ENCODE data around the gene TSGA10IP.

The TSGA10IP gene

DNA sequence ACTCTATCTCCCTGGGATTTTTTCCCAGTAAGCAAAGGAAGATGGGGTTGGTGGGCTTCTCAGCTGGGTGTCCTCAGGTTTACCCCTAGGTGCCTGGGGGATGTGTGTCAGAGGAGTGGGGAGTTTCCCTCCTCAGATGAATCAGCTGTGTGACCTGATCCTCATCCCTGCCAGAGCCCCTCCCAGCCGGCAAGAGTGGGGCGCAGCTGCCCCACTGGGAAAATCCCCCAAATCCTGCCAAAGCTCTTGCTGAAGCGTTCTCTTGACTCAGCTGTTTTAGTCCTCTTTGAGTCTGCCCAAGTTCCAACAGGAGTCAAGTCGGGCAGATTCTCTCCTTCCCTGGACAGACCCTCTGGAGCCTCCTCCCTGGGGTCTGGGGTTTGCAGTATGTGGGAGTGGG, 32.4 kb upstream of the TSGA10IP start:
- H3K27ac Mint-ChIP-seq, result no peak overlapping the region
- H3K4me1 Mint-ChIP-seq, result peaks cover 39% of the 10 kb centered on the region
- H3K4me3 Mint-ChIP-seq, result no peak overlapping the region
- H3K27me3 Mint-ChIP-seq, result no peaks in the 10 kb centered on the region
- ATAC-seq (no peak), DNase-seq (no peak)
- H3K9me3 Mint-ChIP-seq, result no peaks in the 10 kb centered on the region

DNA sequence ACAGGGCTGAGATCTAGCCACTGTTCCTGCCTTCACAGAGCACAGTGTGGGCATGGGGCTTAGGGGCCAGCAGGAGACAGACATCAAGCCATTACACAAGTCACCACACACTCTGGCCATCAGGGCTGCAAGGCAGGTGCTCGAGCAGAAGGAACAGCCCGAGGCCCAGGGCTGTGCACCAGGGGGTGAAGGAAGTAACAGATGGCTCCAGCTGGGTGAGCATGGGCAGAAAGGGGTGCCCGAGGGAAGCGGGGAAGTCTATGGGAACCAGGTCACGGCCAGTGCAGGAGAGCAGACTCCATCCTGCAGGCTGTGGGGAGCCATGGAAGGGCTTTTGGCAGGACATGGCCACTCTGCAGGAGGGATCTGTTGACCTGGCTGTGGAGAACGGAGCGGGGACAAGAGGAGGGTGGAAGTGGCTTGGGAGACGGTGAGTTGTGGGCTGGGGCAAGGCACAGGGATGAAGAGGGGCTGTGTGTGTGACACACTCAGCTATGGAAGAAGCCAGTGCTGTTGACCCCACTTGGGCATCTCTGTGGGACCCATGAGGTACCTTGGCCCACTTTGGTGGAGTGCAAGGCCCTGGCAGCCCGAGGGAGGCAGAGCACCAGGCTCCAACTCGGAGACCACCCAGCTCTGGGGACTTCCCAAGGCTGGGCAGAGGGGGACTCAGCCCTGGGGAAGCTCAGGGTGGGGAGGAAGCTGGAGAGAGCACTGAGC, 30.0 kb upstream of the TSGA10IP start:
- Mint-ChIP-seq H3K4me3 (no peak overlapping the region), H3K4me1 (peaks cover 38% of the 10 kb centered on the region), H3K9me3 (no peaks in the 10 kb centered on the region), H3K27me3 (no peaks in the 10 kb centered on the region), H3K27ac (no peak overlapping the region)
- DNase-seq, result no peak
- ATAC-seq, result no peak

DNA sequence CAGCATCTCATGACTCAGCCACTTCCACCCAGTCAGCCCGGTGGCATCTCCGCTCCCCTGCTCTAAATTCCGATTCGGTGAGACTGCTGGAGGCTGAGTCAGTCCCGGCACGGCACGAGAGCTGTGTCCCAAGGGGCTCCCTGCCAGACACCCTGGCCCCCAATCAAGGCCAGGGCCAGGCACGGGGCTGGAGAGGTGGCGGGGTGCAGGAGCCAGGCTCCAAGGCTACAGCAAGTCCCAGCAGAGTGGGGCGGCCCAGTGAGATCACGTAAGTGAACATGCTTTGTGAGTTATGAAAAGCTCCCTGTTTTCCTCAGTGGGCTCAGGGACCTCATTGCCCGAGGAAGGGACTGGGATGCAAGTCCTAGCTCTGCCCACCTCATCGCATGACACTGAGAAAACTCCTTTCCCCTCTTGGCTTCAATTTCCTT, 29.4 kb upstream of the TSGA10IP start:
- Mint-ChIP-seq H3K4me1 (peaks cover 43% of the 10 kb centered on the region), H3K4me3 (no peak overlapping the region), H3K27ac (no peak overlapping the region), H3K27me3 (no peaks in the 10 kb centered on the region), H3K9me3 (no peaks in the 10 kb centered on the region)
- ATAC-seq, result no peak
- no peak for DNase-seq

DNA sequence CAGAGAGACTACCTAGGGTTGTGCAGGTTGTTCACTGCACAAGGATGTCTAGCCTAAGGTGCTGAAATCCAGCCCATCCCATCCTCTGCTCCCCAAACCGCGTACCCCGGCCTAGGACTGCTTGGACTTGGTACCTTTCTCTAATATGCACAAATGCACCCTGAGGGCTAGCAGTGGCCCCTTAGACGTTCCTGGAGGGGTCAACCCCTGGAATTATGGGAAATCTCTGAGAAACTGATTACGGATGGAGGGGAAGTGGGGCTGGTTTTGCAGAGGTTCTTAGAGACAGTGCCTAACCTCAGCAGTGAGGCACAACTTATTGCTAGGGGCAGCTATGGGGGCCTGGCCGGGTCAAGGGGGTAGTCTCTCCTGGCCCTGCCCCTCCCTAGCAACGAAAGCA, 28.9 kb upstream of the TSGA10IP start:
- Mint-ChIP-seq H3K4me1 (peaks cover 45% of the 10 kb centered on the region), H3K27ac (peak overlapping the region; percentile 13 to 22)

DNA sequence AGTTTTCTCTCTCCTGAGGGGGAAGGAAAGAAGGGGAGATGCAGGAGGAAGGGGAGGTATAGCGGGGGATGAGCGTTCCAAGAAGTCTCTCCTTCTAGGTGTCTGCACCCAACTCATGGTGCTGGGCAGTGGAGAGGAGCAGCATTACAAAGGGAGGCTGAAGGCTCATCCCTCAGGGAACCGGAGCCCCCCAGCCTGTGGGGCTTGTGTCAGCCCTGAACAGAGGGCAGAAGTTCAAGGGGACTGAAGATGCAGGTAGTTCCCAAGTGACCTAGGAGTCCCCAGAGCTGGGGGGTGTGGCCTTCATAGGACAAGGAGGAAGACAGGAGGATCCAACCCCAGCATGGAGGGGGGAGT, 28.2 kb upstream of the TSGA10IP start:
- Mint-ChIP-seq H3K27ac (no peak overlapping the region), H3K4me1 (peaks cover 52% of the 10 kb centered on the region), H3K4me3 (peak overlapping the region; percentile 64 to 79), H3K9me3 (no peaks in the 10 kb centered on the region), H3K27me3 (no peaks in the 10 kb centered on the region)
- DNase-seq, result no peak
- ATAC-seq, result no peak

More for the DNA sequence above, 28.9 kb upstream of the TSGA10IP start:
- DNase-seq, result no peak
- Mint-ChIP-seq H3K27me3 (no peaks in the 10 kb centered on the region), H3K9me3 (no peaks in the 10 kb centered on the region), H3K4me3 (peak overlapping the region in 1 of 2 donors; percentile 79)
- ATAC-seq, result no peak

DNA sequence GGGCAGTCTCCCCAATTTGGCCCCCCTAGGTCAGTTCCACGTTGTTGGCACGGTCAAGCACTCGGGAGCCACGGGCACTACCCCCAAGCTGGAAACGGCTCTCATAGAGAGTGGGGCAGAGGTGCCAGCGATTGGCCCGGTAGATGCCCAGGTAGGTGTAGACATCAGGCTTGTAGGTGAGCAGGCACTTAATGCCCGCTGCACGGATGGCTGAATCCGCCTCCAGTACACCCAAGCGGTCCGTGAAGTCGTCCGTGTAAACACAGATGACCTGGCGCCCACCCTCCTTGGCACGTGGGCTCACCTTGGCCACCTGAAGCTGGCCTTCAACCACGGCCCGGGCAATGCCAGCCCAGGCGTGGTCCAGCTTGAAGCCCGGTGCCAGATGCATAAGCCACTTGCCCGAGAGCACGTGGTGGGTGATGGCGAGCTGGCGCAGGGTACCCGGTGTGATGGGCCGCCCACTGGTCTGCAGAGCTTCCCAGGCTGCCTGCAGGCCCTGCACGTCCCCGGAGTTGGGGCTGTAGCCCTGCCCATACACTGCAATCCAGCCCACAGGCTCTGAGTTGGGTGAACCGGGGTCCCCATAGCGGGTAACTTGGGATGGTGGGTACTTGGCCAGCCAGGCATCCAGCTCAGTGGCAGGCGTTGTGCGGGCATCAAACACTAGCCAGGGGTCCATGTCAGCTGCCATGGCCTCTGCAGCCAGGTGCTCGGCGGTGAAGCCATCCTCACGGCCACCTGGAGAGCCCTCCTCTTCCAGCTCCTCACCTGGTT, 27.7 kb upstream of the TSGA10IP start:
- no peak for ATAC-seq
- Mint-ChIP-seq H3K4me3 (peak overlapping the region; percentile 83 to 89), H3K9me3 (no peaks in the 10 kb centered on the region), H3K27ac (no peak overlapping the region), H3K4me1 (peaks cover 57% of the 10 kb centered on the region), H3K27me3 (no peaks in the 10 kb centered on the region)
- no peak for DNase-seq

DNA sequence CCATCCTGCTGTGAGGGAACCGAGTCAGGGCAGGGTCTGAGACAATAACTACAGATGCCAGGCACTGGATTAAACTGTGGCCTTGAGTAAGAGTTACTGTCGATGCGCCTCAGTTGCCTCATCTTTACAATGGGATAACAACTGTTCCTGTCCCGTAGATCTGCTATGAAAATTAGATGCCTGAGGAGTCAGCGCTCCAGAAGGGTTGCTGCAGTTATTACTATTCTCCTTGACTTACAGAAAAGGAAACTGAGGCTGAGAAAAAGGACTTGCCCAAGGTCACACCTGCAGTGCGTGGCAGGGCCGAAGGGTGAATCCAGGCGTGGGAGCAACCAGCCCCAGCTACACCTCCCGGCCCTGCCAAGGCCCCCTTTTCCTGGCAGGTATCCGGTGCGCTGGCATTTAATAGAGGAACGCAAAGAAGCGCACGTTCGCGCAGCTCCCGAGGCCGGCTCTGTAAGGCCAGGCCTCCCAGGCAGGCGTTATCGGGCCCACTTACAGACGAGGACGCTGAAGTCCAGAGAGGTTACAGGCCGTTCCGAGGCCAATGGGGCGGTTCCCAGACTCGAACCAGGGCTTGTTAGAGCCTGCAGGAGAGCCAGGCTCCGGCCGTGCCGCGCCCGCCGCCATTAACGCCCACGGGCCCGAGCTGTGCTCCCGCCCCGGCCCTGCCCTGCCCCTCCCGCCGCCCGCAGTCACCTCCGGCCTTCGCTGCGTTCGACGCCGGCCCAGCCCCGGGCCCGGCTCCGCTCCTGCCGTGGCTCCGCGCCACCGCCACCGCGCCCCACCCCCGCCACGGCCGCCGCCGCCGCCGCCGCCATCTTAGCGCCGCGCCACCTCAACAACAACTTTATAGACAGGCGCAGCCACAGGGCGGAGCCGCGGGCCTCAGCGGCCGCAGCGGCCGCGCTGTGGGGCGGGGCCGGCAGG, 26.8 kb upstream of the TSGA10IP start, which contains the start of gene C11orf68:
C11orf68 (minus strand) TSS at position 852 of the 930 bp plus-strand sequence; CDS start at position 821, 31 bp downstream.
- Mint-ChIP-seq H3K27me3 (no peaks in the 10 kb centered on the region), H3K4me1 (peaks cover 57% of the 10 kb centered on the region), H3K9me3 (no peaks in the 10 kb centered on the region), H3K27ac (peak within 1 kb of the TSS; percentile 95 to 97), H3K4me3 (peak within 1 kb of the TSS; percentile 88 to 98)
- peak; percentile 71 for ATAC-seq
- DNase-seq, result no peak

DNA sequence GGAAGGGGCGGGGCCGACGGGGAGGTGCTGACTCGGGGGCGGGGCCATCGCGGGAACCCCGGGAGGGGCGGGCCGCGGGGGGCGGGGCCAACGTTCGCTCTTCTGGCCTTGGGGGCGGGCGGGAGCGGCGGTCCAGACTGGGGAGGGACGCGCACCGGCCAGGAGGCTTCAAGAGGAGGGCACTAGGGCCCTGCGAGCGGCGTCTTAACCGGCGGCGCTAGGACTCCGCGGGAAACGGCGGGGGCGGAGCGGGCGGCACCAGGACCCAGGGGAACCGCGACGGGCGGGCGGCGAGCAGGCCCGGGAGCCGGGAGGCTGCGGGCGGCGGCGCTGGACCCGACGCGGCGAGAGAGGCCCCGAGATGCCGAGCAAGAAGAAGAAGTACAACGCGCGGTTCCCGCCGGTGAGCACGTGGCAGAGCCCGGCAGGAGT, 26.1 kb upstream of the TSGA10IP start, which contains the start of gene DRAP1:
DRAP1 (plus strand) TSS at position 286 of the 432 bp plus-strand sequence; CDS start at position 362, 76 bp downstream.
- H3K27me3 Mint-ChIP-seq, result no peaks in the 10 kb centered on the region
- H3K4me3 Mint-ChIP-seq, result peak within 1 kb of the TSS; percentile 88 to 98

DNA sequence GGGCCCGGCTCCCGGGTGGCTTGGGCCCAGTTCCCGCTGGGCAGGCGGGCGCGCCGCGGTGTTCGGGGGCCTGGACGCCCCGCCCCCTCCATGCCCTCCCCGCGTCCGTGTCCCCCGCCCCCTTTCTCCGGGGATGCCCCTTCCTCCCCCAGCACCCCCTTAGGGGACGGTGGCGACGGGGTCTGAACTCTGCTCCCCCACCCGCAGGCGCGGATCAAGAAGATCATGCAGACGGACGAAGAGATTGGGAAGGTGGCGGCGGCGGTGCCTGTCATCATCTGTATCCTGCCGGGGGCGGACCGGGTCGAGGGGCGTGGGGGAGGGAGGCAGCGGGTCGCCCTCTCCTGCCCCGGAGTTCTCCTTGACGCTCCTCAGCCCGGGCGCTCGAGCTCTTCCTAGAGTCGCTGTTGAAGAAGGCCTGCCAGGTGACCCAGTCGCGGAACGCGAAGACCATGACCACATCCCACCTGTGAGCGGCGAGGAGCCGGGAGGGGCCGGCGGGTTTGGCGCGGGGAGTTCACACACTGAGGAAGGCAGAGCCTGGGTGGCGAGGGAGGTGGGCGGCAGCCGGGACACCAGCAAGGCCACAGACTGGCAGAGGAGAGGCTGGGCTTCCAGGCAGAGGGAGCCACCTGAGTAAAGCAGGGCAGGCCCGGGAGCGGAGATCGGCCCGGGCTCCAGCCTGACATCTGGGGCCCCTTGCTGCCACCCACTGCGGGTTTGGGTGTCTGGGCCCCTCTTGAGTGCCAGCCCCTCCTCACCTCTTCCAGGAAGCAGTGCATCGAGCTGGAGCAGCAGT, 25.5 kb upstream of the TSGA10IP start:
- ATAC-seq (peak; percentile 64), DNase-seq (peak in 1 of 2 donors; percentile 69)
- Mint-ChIP-seq H3K4me3 (peak overlapping the region; percentile 88 to 98), H3K9me3 (no peaks in the 10 kb centered on the region), H3K4me1 (peaks cover 52% of the 10 kb centered on the region), H3K27me3 (no peaks in the 10 kb centered on the region), H3K27ac (peak overlapping the region; percentile 89 to 97)

More for the DNA sequence above, 26.1 kb upstream of the TSGA10IP start, which contains the start of gene DRAP1:
- ATAC-seq (peak; percentile 95), DNase-seq (peak; percentile 98)
- H3K4me1 Mint-ChIP-seq, result peaks cover 57% of the 10 kb centered on the region
- peak within 1 kb of the TSS; percentile 95 to 97 for H3K27ac Mint-ChIP-seq
- no peaks in the 10 kb centered on the region for H3K9me3 Mint-ChIP-seq

DNA sequence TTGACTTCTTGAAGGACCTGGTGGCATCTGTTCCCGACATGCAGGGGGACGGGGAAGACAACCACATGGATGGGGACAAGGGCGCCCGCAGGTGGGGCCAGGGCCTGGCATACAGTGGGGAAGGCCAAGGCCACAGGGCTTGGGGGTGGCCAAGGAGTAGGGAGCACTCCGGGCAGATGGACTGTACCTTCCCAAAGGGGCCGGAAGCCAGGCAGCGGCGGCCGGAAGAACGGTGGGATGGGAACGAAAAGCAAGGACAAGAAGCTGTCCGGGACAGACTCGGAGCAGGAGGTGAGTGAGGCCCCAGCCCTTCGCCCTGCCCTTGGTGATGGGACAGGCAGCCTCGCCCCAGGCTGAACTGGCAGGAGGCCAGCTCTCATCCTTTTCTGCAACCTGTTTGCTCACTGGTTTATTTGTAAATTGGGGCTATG, 24.9 kb upstream of the TSGA10IP start:
- no peaks in the 10 kb centered on the region for H3K9me3 Mint-ChIP-seq
- H3K4me1 Mint-ChIP-seq, result peaks cover 46% of the 10 kb centered on the region
- no peak for ATAC-seq
- peak overlapping the region; percentile 83 to 97 for H3K27ac Mint-ChIP-seq
- peak overlapping the region; percentile 88 to 98 for H3K4me3 Mint-ChIP-seq
- H3K27me3 Mint-ChIP-seq, result no peaks in the 10 kb centered on the region
- DNase-seq, result no peak

DNA sequence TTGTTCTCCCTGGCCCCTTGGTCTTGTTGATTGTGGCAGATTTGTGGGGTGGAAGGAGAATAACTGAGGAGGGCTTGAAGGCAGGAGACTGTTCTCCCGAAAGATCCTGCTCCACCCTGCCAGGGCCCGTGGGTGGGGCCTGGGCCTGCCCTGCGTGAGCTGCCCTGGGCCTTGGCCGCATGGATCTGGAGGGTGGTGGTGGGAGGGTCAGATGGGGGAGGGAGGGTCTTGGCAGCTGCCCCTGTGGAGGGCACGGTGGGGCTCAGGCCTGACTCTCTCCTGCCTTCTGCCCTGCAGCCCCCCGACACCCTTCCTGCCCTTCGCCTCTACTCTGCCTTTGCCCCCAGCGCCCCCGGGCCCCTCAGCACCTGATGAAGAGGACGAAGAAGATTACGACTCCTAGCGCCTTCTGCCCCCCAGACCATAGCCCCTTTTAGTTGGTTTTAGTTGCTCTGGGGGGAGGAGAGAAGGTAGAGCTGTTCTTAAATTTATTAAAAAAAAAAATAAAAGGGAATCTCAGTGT, 24.2 kb upstream of the TSGA10IP start:
- H3K27me3 Mint-ChIP-seq, result no peaks in the 10 kb centered on the region

DNA sequence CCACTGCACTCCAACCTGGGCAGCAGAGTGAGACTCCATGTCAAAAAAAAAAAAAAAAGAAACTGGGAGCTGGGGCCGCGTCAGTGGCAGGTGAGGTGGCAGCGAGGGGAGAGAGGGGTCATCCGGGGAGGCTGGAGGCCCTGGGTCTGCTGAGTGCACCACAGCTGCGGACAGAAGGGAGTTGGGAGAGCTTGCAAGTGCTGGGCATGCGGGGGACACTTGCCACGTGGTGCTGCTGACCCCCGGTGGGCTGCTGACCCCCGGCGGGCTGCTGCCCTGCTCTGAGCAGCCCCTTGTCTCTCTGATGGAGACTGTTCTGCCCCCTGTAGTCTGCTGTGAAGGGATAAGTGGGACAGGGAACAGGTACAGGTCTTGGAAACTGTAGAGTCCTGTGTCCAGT, 23.4 kb upstream of the TSGA10IP start:
- no peaks in the 10 kb centered on the region for H3K27me3 Mint-ChIP-seq
- no peak overlapping the region for H3K27ac Mint-ChIP-seq
- no peak for DNase-seq
- no peaks in the 10 kb centered on the region for H3K9me3 Mint-ChIP-seq
- H3K4me1 Mint-ChIP-seq, result peaks cover 34% of the 10 kb centered on the region
- no peak for ATAC-seq
- no peak overlapping the region for H3K4me3 Mint-ChIP-seq

More for the DNA sequence above, 24.2 kb upstream of the TSGA10IP start:
- no peak for DNase-seq
- ATAC-seq, result no peak
- peaks cover 39% of the 10 kb centered on the region for H3K4me1 Mint-ChIP-seq
- no peaks in the 10 kb centered on the region for H3K9me3 Mint-ChIP-seq
- no peak overlapping the region for H3K27ac Mint-ChIP-seq
- H3K4me3 Mint-ChIP-seq, result peak overlapping the region; percentile 88 to 98

DNA sequence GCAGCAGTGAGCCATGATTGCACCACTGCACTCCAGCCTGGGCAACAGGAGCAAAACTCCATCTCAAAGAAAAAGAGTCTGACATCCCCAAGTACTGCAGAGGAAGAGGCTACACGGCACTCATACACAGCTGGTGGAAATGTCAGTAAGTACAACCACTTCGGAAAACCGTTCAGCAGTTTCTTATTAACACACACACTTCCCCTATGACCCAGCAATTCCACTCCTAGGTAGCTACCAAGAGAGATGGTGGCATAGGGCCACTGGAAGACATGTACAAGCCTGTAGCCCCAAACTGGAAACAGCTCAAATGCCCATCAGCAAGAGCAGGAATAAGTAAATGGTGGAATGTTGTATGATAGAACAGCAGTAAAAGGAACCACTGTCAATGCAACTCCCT, 22.7 kb upstream of the TSGA10IP start:
- Mint-ChIP-seq H3K4me3 (no peak overlapping the region), H3K27me3 (no peaks in the 10 kb centered on the region), H3K27ac (no peak overlapping the region), H3K4me1 (peaks cover 34% of the 10 kb centered on the region), H3K9me3 (no peaks in the 10 kb centered on the region)
- ATAC-seq, result no peak
- DNase-seq, result no peak

DNA sequence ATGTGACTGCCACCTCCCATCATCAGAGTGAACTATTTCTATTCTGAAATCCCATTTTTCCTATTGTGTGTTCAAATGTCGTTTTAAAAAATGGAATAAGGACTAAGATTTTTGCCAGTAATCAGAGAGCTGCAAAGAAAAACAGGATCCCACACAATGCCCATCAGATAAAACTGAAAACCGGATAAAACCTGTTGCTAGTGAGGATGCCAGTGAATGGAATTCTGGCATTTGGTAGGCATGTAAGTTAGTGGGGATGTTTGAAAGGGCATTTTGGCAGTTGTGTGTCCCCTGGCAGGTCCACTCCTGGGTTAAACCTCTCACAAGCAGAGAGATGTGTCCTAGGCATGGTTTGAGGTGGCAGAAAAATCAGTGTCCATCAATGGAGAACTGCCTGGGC, 19.9 kb upstream of the TSGA10IP start:
- H3K27me3 Mint-ChIP-seq, result no peaks in the 10 kb centered on the region
- H3K4me1 Mint-ChIP-seq, result peaks cover 53% of the 10 kb centered on the region
- no peaks in the 10 kb centered on the region for H3K9me3 Mint-ChIP-seq
- H3K4me3 Mint-ChIP-seq, result no peak overlapping the region
- no peak for ATAC-seq
- no peak for DNase-seq
- H3K27ac Mint-ChIP-seq, result no peak overlapping the region

Measured in stimulated activated naive CD8-positive, alpha-beta T cell treated with anti-CD3 and anti-CD28 coated beads, Interleukin-15, amount 100 ng/mL, for 72 hours (primary cell).